K562 (cell line): ENCODE data around the gene GUK1.
A peak's percentile ranks its signal among the peaks of the same experiment; 100 is the strongest.

Experiments used
- CREB1 ChIP-seq, 2 experiments: sonication (generic) in 1 of 2; formaldehyde crosslinking in 1 of 2; IDR thresholded peaks; 2 replicates each; pipeline versions ENCODE4 v1.6.1 to v1.8.0; 2012 to 2022; ENCODE audit warnings: inconsistent platforms in 1 of 2, mild to moderate bottlenecking in 1 of 2, missing genetic modification reagents in 1 of 2, moderate library complexity in 1 of 2
- CTCF ChIP-seq, 3 experiments: IDR thresholded peaks in 2 of 3; conservative IDR thresholded peaks in 1 of 3; 2 replicates each; pipeline ENCODE4 v1.5.1; 2011 to 2012; ENCODE audit warnings: low read length in 3 of 3, mild to moderate bottlenecking in 3 of 3, control low read depth in 2 of 3, improper control_type of control experiment in 1 of 3, inconsistent platforms in 1 of 3, low read depth in 1 of 3, mixed read lengths in 1 of 3, moderate library complexity in 1 of 3; ENCODE audit not compliant: insufficient read depth in 2 of 3
- EZH2 ChIP-seq: IDR thresholded peaks from 2 replicates; pipeline ENCODE4 v1.6.1; 2012; ENCODE audit warnings: low read depth, mild to moderate bottlenecking, inconsistent platforms, low read length, borderline replicate concordance
- ZNF280A ChIP-seq: fragments of 450-650 bp; IDR thresholded peaks from 2 replicates; pipeline ENCODE4 v1.6.1; 2018; ENCODE audit warnings: mild to moderate bottlenecking, low read depth; ENCODE audit not compliant: partially characterized antibody

GRCh38 chr1:228174482-228175315 is 34.6 kb downstream of the GUK1 start:
- TF ChIP-seq CREB1 (IDR thresholded peaks at IDR 0.05) (no peak), CREB1 (CRISPR knock-in tag; IDR thresholded peaks at IDR 0.05) (peak; percentile 79), EZH2 (no peak), CTCF (IDR thresholded peaks at IDR 0.05 in 2 of 3, conservative IDR thresholded peaks at IDR 0.05 in 1 of 3; ENCODE audit: insufficient read depth in 2 of 3, low read depth in 1 of 3, low read length in 3 of 3) (no peak), ZNF280A (no peak)
